GM19397 (cell line): ENCODE measurements around the gene SPRR3.
"Not testable (repeated sequence)": the region's sequence is repeated elsewhere in the genome, so short reads cannot be mapped to it uniquely, and the experiment has no call there.

Experiments
- ATAC-seq: cut with Tn5 transposase; IDR thresholded peaks from one replicate; pipeline ENCODE4 v1.9.1; 2021; ENCODE audit warnings: mild to moderate bottlenecking, moderate library complexity; ENCODE audit not compliant: unreplicated experiment

Gene SPRR3

DNA sequence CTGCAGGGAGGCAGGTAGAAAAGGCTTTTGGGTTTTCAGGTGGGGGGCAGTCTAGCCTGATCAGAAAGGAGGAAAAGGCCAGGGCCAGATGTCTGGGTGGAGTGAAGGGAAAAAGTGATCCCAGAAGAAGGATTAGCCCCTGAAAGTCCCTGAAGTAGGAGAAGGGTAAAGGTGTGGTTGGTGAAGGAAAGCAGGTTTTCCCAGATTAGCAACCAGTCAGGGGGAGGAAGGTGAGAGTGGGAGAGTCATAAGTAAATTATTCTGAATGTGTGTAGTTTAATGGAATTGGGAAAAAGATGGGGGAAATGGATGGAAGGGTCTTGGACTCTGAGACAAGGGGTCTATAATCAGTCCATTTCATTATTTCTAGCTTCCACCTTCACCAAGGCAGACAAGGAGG is 18.3 kb upstream of the SPRR3 start:
- no peak for ATAC-seq

DNA sequence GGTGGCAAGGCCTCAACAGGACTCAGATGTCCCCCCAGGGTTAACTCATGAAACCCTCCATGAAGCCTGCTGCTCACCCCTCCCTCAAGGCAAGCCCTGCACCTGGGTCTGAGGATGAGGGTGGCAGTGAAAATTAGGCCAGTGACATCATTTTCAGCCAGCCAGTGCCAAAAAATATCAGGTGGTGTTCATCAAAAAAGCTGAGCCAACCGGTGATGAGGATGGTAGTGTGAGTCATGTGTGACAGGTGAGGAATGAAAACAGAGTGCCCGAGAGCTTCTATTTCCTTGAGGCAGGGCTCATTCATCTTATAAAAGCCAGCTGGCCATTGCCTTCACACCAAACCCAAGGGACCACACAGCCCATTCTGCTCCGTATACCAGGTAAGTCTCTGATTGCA is 17.8 kb upstream of the SPRR3 start, which contains the start of gene SPRR1A:
SPRR1A (plus strand) TSS at position 339 of the 400 bp plus-strand sequence. CDS start 1,150 bp downstream, outside the sequence.
- ATAC-seq, result no peak

GRCh38 chr1:152986578-152986977 is 15.0 kb upstream of the SPRR3 start:
- ATAC-seq, result no peak

DNA sequence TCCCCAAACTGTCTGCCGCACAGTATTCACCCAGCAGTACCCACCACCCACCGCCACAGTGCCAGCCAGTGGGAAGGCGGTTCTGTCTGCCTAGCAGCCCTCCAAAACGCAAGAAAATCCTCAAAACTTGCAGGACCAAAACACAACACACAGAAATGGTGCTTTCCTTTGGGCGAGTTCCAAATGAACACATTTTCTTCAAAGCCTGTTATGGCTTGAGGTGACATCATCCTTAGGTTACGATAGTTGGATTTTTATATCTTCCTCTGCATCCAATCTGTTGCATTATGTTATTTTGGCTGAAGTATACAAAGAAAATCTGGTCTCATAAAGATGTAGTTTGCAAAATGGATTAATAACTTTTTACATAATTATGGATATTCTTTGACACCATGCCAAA is 8.4 kb upstream of the SPRR3 start:
- no peak for ATAC-seq

- ATAC-seq, result no peak
These were observed 5.7 kb upstream of the SPRR3 start for GRCh38 chr1:152995842-152996241.

DNA sequence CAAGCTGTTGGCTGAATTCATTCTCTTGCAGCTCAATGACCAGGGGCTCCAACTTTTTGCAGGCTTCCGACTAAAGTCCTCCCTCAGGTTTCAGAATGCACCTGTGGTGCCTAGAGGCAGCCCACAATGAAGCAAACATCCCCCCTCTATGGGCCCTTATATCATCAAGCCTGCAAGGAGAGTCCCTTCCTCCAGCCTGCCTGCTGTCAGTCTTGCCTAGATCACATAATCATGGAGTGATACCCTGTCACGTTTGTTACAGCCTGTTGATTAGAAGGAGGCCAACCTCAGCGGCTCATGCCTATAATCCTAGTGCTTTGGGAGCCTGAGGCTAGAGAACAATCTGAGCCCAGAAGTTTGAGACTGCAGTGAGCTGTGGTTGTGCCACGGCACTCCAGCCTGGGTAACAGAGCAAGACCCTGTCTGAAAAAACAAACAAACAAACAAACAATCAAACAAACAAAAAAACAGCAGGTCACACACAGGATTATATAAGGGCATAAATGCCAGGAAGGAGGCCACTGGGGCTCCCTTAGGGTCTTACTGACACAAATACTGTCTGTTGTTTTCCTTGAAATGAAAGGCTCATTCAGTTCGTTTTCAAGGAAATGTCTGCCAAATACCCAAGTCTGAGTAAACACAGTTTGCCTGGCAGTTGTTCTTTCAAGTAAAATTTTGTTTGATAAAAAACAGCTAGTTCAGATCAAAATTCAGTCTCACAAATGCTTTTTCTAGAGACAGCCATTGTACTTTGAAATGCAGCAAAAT is 4.7 kb upstream of the SPRR3 start:
- no peak for ATAC-seq

DNA sequence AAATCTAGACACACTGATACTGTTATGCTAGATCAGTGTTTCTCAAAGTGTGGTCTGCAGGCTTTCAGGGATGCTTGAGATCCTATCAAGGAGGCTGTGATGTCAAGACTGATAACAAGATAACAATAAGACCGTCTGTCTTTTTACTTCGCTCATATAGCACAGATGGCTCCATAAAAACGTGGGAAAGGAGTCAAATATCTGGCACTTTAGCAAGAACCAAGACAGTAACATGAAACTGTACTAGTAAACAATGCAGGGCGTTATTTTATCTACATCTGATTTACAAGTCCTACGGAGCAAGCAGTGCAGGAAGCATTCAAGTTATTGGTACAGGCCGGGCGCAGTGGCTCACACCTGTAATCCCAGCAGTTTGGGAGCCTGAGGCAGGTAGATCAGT is 3.6 kb upstream of the SPRR3 start:
- no peak for ATAC-seq

DNA sequence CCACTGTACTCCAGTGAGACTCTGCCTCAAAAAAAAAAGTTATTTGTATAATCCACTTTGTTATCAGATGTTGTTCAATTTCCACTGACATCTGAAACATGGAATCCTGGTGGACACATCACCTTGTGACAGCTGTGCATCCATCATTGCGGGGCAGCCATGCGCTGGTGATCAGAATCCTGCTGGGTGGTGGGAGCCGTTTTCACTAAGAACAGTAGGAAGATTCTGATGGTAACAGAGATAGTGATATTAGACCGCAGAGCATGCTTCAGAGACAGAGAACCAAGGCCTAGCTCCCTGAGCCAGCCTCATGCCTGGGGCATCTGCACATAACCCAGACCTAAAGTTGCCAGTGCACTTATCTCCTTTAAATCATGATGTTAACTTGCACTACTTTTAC is 3.1 kb upstream of the SPRR3 start:
- no peak for ATAC-seq

- no peak for ATAC-seq
These were observed 1.7 kb upstream of the SPRR3 start for GRCh38 chr1:152999818-153000217.

- no peak for ATAC-seq
These were observed 1.3 kb upstream of the SPRR3 start for GRCh38 chr1:153000294-153000693.

DNA sequence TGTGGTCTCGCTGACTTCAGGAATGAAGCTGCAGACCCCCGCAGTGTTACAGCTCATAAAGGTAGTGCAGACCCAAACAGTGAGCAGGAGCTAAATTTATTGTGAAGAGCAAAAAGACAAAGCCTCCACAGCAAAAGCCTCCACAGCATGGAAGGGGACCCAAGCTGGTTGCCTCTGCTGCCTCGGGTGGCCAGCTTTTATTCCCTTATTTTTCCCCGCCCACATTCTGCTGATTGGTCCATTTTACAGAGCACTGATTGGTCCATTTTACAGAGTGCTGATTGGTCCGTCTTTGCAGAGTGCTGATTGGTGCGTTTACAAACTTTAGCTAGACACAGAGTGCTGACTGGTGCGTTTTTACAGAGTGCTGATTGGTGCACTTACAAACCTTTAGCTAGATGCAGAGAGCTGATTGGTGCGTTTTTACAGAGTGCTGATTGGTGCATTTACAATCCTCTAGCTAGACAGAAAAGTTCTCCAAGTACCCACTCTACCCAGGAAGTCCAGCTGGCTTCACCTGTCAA is 9.7 kb downstream of the SPRR3 start:
- ATAC-seq, result not testable (repeated sequence)

GRCh38 chr1:153021829-153022228 is 20.3 kb downstream of the SPRR3 start:
- ATAC-seq, result not testable (repeated sequence)

- ATAC-seq, result not testable (repeated sequence)
These were observed 20.8 kb downstream of the SPRR3 start for GRCh38 chr1:153022340-153022739.

GRCh38 chr1:153023109-153023508 is 21.6 kb downstream of the SPRR3 start:
- ATAC-seq, result no peak

DNA sequence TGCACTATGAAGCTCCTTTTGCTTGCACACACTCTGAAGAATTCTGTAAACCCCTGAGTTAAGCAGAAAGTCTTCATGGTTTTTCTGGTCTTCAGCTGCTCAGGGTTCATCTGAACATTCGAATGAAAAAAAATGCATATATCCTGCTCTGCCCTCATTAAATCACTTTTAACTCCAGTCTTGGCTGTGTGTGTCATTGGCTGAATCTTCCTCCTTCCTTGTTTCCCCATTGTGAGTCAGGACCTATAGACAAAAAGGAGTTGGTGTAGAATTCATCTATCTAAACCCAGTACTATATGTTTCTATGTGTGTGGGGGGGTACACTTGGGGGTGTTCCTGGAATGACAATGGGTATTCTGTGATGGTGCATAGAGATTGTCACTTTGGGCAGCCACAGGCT is 22.9 kb downstream of the SPRR3 start:
- ATAC-seq, result no peak

DNA sequence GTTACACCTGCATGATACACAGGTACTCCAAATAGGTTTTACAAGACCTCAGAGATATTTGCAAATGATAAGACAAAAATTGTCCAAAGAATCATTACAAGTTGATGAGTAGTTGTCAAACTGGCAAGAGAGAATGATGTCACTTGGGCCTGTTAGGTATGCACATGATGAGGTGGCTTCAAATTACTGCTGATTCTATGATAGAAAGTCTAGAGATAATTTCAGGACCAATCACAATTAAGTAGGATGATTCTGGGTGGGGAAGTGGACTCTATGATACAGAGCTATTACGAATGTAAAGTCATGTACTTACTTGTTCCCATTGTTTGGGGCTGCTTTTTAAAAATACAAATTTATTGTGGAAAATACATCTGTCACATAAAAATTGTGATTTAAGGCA is 24.2 kb downstream of the SPRR3 start:
- ATAC-seq, result no peak

- no peak for ATAC-seq
These were observed 27.2 kb downstream of the SPRR3 start for GRCh38 chr1:153028766-153029165.

DNA sequence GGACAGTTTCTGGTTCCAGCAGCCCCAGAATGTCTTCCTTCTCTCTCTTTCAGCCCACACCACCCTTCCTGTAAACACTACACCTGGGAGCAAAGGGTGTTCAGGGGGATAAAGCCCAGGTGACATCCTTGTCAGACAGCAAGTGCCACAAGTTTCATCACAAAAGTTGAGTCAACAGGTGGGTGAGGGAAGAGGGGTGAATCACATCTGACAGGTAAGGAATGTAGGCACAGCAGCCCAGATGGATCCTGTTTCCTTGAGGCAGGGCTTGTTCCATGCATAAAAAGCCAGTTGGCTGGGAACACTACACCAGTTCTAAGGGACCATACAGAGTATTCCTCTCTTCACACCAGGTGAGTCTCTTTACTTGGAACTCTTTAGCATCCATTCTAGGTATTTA is 29.3 kb downstream of the SPRR3 start, which contains the start of gene SPRR1B:
SPRR1B (plus strand) TSS at position 309 of the 400 bp plus-strand sequence. CDS start 1,143 bp downstream, outside the sequence.
- no peak for ATAC-seq

DNA sequence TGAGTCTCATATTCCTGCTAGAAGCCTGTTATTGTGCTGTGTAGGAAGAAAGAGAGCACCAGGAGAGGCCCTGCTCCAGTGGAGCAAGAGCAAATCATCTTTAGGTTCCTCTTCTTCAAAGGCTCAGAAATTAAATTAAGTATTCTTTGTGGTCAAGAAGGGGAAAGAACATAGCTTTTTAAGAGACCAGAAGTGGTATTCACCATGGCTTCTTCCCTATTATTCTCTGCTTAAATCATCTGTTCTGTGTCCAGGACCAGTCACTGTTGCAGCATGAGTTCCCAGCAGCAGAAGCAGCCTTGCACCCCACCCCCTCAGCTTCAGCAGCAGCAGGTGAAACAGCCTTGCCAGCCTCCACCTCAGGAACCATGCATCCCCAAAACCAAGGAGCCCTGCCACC is 30.5 kb downstream of the SPRR3 start:
- no peak for ATAC-seq

DNA sequence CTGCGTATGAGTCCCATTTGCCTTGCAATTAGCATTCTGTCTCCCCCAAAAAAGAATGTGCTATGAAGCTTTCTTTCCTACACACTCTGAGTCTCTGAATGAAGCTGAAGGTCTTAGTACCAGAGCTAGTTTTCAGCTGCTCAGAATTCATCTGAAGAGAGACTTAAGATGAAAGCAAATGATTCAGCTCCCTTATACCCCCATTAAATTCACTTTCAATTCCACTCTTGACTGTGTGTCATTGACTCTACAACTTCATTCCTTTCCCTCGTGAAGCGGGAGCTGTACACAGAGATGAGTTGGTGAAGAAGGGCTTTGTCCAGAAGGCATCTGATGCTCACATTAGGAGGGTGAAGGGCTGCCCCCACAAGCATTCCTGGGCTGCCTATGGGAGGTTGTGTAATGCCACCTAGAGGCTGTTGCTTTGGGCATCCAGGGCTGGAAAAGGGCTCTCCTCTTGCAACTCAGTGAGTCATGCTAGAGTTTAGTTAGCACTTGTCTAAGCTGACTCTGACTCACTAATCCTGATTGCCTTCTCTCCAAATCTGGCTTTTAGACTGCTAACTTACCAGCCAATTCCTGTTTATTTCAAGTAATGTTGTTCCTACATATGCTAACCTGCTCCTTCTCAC is 31.2 kb downstream of the SPRR3 start:
- no peak for ATAC-seq

DNA sequence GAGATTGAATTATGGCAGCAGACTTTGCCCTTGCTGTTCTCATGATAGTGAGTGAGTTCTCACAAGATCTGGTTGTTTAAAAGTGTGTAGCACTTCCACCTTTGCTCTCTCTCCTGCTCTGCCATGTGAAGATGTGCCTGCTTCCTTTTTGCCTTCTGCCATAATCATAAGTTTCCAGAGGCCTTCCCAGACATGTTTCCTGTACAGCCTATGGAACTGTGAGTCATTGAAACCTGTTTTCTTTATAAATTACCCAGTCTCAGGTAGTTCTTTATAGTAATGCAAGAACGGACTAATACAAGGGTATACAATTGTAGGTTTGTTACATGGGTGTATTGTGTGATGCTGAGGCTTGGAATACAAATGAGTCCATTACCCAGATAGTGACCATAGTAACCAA is 33.7 kb downstream of the SPRR3 start:
- ATAC-seq, result no peak
